ENCODE data around the gene ASMTL.

ASMTL gene

DNA sequence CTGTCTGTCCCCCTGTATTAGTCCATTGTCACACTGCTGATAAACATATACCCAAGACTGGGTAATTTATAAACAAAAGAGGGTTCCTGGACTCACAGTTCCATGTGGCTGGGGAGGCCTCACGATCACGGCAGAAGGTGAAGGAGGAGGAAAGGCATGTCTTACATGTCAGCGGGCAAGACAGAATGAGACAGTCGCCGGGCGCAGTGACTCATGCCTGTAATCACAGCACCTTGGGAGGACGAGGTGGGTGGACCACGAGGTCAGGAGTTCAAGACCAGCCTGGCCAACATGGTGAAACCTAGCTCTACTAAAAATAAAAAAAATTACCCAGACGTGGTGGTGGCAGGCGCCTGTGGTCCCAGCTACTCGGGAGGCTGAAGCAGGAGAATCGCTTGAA, 91.4 kb downstream of the ASMTL start:
- peaks cover 4% of the 10 kb centered on the region for H3K9me3 ChIP-seq (ENCODE audit: control insufficient read depth, low read length)
- H3K9ac ChIP-seq (ENCODE audit: low read length) = no peak overlapping the region
- DNase-seq (ENCODE audit: low read depth) = no peak
- H3K4me1 ChIP-seq (ENCODE audit: control insufficient read depth, insufficient read depth, low read length) = no peaks in the 10 kb centered on the region
- H3K36me3 ChIP-seq (ENCODE audit: control insufficient read depth, insufficient read depth, low read length, severe bottlenecking) = no peaks in the 10 kb centered on the region
- no peak overlapping the region for H3K4me3 ChIP-seq (ENCODE audit: low read length)
- H3K27me3 ChIP-seq (replicated peaks; ENCODE audit: control insufficient read depth, insufficient read depth, low read length) = no peaks in the 10 kb centered on the region

DNA sequence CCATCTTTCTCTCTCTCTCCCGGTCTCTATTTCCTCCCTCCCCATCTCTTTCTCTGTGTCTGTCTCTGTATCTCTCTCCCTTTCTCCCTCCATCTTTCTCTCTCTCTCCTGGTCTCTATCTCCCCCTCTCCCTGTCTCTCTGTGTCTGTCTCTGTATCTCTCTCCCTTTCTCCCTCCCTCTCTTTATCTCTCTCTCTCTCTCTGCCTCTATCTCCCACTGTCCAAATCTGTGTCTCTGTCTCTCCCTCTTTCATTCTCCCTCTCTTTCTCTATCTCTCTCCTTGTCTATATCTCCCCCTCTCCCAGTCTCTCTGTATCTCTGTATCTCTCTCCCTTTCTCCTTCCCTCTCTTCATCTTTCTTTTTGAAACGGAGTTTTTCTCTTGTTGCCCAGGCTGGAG, 92.5 kb downstream of the ASMTL start:
- Histone ChIP-seq H3K9ac (ENCODE audit: low read length) (no peak overlapping the region), H3K9me3 (ENCODE audit: control insufficient read depth, low read length) (peaks cover 4% of the 10 kb centered on the region), H3K4me1 (ENCODE audit: control insufficient read depth, insufficient read depth, low read length) (no peaks in the 10 kb centered on the region), H3K27me3 (replicated peaks; ENCODE audit: control insufficient read depth, insufficient read depth, low read length) (no peaks in the 10 kb centered on the region), H3K4me3 (ENCODE audit: low read length) (no peak overlapping the region), H3K36me3 (ENCODE audit: control insufficient read depth, insufficient read depth, low read length, severe bottlenecking) (no peaks in the 10 kb centered on the region)
- no peak for DNase-seq (ENCODE audit: low read depth)

DNA sequence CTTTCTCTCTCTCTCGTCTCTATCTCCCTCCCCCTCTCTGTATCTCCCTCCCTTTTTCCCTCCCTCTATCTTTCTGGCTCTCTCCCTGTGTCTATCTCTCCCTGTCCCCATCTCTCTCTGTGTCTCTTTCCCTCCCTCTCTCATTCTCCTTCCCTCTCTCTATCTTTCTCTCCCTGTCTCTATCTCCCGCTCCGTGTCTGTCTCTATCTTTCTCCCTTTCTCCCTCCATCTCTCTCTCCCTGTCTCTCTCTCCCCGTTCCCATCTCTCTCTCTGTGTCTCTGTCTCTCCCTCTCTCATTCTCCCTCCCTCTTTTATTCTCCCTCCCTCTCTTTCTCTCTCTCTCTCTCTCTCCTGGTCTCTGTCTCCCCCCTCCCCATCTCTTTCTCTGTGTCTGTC, 93.2 kb downstream of the ASMTL start:
- H3K4me1 ChIP-seq (ENCODE audit: control insufficient read depth, insufficient read depth, low read length) = no peaks in the 10 kb centered on the region
- H3K9ac ChIP-seq (ENCODE audit: low read length) = no peak overlapping the region
- H3K4me3 ChIP-seq (ENCODE audit: low read length) = no peak overlapping the region
- H3K9me3 ChIP-seq (ENCODE audit: control insufficient read depth, low read length) = peaks cover 4% of the 10 kb centered on the region
- no peak for DNase-seq (ENCODE audit: low read depth)
- no peaks in the 10 kb centered on the region for H3K27me3 ChIP-seq (replicated peaks; ENCODE audit: control insufficient read depth, insufficient read depth, low read length)
- no peaks in the 10 kb centered on the region for H3K36me3 ChIP-seq (ENCODE audit: control insufficient read depth, insufficient read depth, low read length, severe bottlenecking)

DNA sequence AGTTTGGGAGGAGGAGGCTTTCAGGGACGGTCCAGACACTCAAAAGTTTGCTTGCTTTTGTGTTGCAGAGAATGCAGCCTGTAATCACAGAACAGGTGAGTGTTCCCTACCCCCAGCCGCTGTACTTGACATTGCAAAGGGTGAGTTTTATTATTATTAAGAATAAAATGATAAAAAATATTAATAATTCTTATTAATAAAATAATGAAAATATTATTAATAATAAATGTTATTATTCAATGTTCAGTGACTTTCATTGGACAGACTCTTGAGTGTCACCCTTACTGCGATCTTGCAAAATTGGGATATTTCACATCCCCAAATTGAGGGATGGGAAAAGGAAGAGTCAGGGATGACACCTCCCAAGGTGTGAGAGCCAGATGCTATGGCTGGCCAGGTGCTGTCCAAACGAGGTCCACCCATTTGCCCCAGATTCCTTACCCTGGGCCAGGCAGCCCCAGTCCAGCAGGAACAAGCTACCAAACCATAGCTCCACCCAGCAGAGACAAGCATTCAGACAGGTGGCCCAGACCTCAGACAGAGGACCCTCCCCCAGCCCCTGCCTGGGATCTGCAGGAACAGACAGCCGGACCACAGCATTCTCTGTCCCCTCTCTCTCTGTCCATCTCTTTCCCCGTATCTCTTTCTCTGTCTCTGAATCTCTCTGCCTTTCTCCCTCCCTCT, 93.8 kb downstream of the ASMTL start:
- Histone ChIP-seq H3K9ac (ENCODE audit: low read length) (no peak overlapping the region), H3K9me3 (ENCODE audit: control insufficient read depth, low read length) (peaks cover 4% of the 10 kb centered on the region), H3K4me1 (ENCODE audit: control insufficient read depth, insufficient read depth, low read length) (no peaks in the 10 kb centered on the region), H3K27me3 (replicated peaks; ENCODE audit: control insufficient read depth, insufficient read depth, low read length) (no peaks in the 10 kb centered on the region), H3K4me3 (ENCODE audit: low read length) (no peak overlapping the region), H3K36me3 (ENCODE audit: control insufficient read depth, insufficient read depth, low read length, severe bottlenecking) (no peaks in the 10 kb centered on the region)
- DNase-seq (ENCODE audit: low read depth) = no peak

DNA sequence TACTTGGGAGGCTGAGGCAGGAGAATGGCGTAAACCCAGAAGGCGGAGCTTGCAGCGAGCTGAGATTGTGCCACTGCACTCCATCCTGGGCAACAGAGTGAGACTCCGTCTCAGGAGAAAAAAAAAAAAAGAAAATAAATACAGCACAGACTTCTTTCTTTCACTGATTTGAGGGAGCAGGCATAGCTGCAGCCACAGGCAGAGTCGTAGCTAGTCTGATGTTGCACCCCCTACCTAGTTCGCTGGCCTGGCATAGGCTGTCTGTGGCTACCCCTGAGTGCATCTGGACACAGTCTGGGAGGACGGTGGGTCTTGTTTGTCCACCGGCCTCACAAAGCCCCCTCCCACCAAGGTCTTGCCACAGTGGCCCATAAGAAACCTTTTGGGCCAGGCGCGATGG, 94.7 kb downstream of the ASMTL start:
- Histone ChIP-seq H3K4me3 (ENCODE audit: low read length) (no peak overlapping the region), H3K36me3 (ENCODE audit: control insufficient read depth, insufficient read depth, low read length, severe bottlenecking) (no peaks in the 10 kb centered on the region), H3K27me3 (replicated peaks; ENCODE audit: control insufficient read depth, insufficient read depth, low read length) (no peaks in the 10 kb centered on the region), H3K9me3 (ENCODE audit: control insufficient read depth, low read length) (peaks cover 4% of the 10 kb centered on the region), H3K4me1 (ENCODE audit: control insufficient read depth, insufficient read depth, low read length) (no peaks in the 10 kb centered on the region), H3K9ac (ENCODE audit: low read length) (no peak overlapping the region)
- DNase-seq (ENCODE audit: low read depth) = no peak

DNA sequence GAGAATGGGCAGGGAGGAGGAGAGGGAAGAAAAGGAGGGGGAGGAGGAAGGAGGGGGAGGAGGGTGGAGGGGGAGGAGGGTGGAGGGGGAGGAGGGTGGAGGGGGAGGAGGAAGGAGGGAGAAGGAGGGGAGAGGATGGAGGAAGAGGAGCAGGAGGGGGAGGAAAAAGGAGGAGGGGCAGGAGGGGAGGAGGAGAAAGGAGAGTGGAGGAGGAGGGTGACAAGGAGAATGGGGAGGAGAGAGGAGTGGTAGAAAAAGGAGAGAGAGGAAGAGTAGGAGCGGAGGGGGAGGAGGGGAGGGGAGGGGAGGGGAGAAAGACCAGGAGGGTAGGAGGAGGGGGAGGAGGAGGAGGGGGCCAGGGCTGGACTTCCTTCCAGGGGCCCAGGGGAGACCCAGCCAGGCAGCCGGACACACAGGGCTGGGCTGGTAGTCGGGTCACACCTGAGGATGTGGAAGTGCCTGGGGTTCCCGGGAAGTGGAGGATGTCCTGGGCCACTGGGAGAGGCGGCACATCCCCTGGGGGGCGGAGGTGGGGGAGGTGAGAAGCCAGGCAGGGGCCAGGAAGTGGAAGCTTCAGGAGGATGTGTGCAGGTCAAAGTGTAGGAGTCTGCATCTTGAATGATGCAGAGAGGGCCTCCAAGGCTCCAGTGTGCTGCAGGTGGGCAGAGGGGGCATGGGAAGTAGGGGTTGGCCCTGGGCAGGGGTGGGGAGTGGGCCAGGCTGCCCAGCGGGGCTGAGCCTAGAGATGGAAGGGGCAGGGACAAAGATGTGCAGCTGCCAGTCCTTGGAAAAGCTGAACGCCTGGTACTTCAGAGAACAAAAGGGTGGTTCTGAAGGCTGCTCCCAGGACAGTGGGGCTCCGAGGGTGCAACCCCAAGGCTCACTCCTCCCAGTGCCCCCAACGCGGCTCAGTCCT, 97.3 kb downstream of the ASMTL start:
- Histone ChIP-seq H3K27me3 (replicated peaks; ENCODE audit: control insufficient read depth, insufficient read depth, low read length) (no peaks in the 10 kb centered on the region), H3K9me3 (ENCODE audit: control insufficient read depth, low read length) (peaks cover 4% of the 10 kb centered on the region), H3K4me3 (ENCODE audit: low read length) (no peak overlapping the region), H3K4me1 (ENCODE audit: control insufficient read depth, insufficient read depth, low read length) (no peaks in the 10 kb centered on the region), H3K36me3 (ENCODE audit: control insufficient read depth, insufficient read depth, low read length, severe bottlenecking) (no peaks in the 10 kb centered on the region), H3K9ac (ENCODE audit: low read length) (no peak overlapping the region)
- DNase-seq (ENCODE audit: low read depth) = no peak

DNA sequence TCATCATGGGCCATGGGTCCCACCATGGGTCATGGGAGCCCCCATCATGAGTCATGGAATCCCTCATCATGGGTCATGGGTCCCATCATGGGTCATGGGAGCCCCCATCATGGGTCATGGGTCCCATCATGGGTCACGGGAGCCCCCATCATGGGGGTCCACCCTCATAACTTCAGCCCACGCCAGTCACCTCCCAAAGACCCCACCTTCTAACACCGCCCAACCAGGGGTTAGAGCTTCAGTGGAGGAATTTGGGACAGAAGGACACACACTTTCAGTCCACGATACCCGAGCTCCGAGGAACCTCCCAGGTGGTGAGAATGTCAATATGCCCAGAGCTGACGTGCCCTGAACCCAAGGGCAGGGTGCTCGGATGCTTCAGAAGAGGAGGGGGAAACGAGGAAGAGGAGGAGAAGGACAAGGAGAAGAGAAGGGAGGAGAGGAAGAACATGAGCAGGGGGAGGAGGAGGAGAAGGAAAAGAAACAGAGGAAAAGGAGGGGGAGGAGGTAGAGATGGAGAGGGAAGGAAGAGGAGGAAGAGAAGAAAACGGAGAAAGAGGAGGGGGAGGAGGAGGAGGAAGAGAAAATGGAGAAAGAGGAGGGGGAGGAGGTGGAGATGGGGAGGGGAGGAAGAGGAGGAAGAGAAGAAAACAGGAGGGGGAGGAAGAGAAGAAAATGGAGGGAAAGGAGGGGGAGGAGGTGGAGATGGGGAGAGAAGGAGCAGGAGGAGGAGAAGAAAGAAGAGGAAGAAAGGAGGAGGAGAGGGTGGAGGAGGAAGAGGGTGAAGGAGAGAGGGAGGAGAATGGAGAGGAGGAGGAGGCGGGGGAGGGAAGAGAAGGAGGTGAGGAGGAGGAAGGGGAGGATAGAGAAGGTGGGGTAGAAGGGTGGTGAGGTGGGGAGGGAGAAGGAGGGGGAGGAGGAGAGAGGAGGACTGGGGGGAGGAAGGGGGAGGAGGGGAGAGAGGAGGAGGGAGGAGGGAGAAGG, 98.4 kb downstream of the ASMTL start:
- Histone ChIP-seq H3K27me3 (replicated peaks; ENCODE audit: control insufficient read depth, insufficient read depth, low read length) (no peaks in the 10 kb centered on the region), H3K36me3 (ENCODE audit: control insufficient read depth, insufficient read depth, low read length, severe bottlenecking) (no peaks in the 10 kb centered on the region), H3K9ac (ENCODE audit: low read length) (no peak overlapping the region), H3K9me3 (ENCODE audit: control insufficient read depth, low read length) (peaks cover 4% of the 10 kb centered on the region), H3K4me1 (ENCODE audit: control insufficient read depth, insufficient read depth, low read length) (no peaks in the 10 kb centered on the region), H3K4me3 (ENCODE audit: low read length) (no peak overlapping the region)
- no peak for DNase-seq (ENCODE audit: low read depth)
